Smooth muscle cell (in vitro differentiated cells): ENCODE measurements around the gene CCDC117. TPM values are rescaled to one million over a fixed set of nuclear protein-coding genes. Genes with fewer than 3 reads are reported as not detected.
"Not testable (repeated sequence)": the region's sequence is repeated elsewhere in the genome, so short reads cannot be mapped to it uniquely, and the experiment has no call there.

Experiments used
- DNase-seq: peaks from one replicate; lab custom pipeline; 2025; ENCODE audit not compliant: unreplicated experiment; lab: John Stamatoyannopoulos, UW
- H2AFZ ChIP-seq: fragments of 200-600 bp; sonication (generic); 2 replicates; pipeline ENCODE4 v1.6.0; 2016; ENCODE audit warnings: antibody characterized with exemption, low read depth, mild to moderate bottlenecking
- H3F3A ChIP-seq: fragments of 200-600 bp; sonication (generic); 2 replicates; pipeline ENCODE4 v1.6.0; 2017; ENCODE audit warnings: antibody characterized with exemption, low read depth
- H3K27ac ChIP-seq: fragments of 200-600 bp; sonication (generic); 2 replicates; pipeline ENCODE4 v1.5.1; 2016; ENCODE audit warnings: low read depth, mild to moderate bottlenecking
- H3K27me3 ChIP-seq: fragments of 200-600 bp; sonication (generic); 2 replicates; pipeline ENCODE4 v1.6.1; 2016; ENCODE audit warnings: low read depth, mild to moderate bottlenecking
- H3K36me3 ChIP-seq: fragments of 200-600 bp; sonication (generic); 2 replicates; pipeline ENCODE4 v1.5.1; 2016; ENCODE audit warnings: low read depth
- H3K4me1 ChIP-seq: fragments of 200-600 bp; sonication (generic); 2 replicates; pipeline ENCODE4 v1.5.1; 2016; ENCODE audit warnings: low read depth
- H3K4me2 ChIP-seq: fragments of 200-600 bp; sonication (generic); 2 replicates; pipeline ENCODE4 v1.6.0; 2016; ENCODE audit warnings: mild to moderate bottlenecking
- H3K4me3 ChIP-seq: fragments of 200-600 bp; sonication (generic); 2 replicates; pipeline ENCODE4 v1.5.1; 2016; ENCODE audit warnings: mild to moderate bottlenecking
- H3K79me2 ChIP-seq: fragments of 200-600 bp; sonication (generic); 2 replicates; pipeline ENCODE4 v1.6.0; 2016; ENCODE audit warnings: low read depth, mild to moderate bottlenecking
- H3K9ac ChIP-seq: fragments of 200-600 bp; sonication (generic); 2 replicates; pipeline ENCODE4 v1.6.0; 2016; ENCODE audit warnings: low read depth
- H3K9me3 ChIP-seq: fragments of 200-600 bp; sonication (generic); replicated peaks from 2 replicates; pipeline ENCODE4 v1.5.1; 2016; ENCODE audit warnings: low read depth
- H4K20me1 ChIP-seq: fragments of 200-600 bp; sonication (generic); 2 replicates; pipeline ENCODE4 v1.6.0; 2016; ENCODE audit warnings: low read depth
- WGBS: methylation state at CpG from one replicate; pipeline ENCODE4 v1.1.7; 2016; ENCODE audit warnings: low lambda C conversion rate; 5-methylcytosine and 5-hydroxymethylcytosine counted together
- polyA plus RNA-seq: library from polyadenylated mRNA; unstranded; fragments of >200 nt; fragmentation: Nextera tagmentation; extraction: Ambion mirVana; gene quantifications from 2 replicates; pipeline ENCODE4 v1.2.1, GENCODE V29; 2016
- total RNA-seq: library from RNA; depleted of rRNA; stranded (reverse); fragments of >200 nt; gene quantifications from 2 replicates; pipeline ENCODE4 v1.2.3, GENCODE V29; 2014
- TF ChIP-seq, protein P1 (sequence below): fragments of 200-600 bp; sonication (generic); IDR thresholded peaks from 2 replicates; pipeline ENCODE4 v1.5.1; 2017; ENCODE audit warnings: borderline replicate concordance, mild to moderate bottlenecking, antibody characterized with exemption; ENCODE audit not compliant: insufficient read depth, poor library complexity, severe bottlenecking

CCDC117 gene
- total and polyA plus RNA-seq, 2 experiments from 2014 or later, result 17.3 to 30.8 TPM

DNA sequence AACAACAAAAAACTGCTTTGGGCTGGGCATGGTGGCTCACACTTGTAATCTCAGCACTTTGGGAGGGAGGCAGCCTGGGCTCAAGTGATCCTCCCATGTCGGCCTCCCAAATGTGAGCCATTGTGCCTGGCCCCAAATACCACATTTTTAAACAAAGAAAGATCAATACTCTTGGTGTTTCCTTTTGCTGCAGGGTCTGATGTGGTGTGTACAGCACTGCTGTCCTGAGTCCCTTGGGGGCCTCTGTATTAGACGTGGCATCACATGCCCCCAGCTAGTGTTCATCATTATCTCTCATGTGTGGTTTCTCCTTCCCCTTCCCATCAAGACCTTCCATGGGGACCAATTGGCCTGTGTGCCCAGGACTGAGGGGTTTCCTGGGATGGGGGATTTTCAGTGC lies 48.4 kb downstream of the CCDC117 start:
- H3K4me1 ChIP-seq, result peaks cover 3% of the 10 kb centered on the region
- H3K4me3 ChIP-seq, result no peak overlapping the region
- H3K36me3 ChIP-seq, result no peaks in the 10 kb centered on the region
- no peak for DNase-seq
- no peak overlapping the region for H3K27ac ChIP-seq
- no peaks in the 10 kb centered on the region for H3K79me2 ChIP-seq
- TF ChIP-seq, protein P1, sequence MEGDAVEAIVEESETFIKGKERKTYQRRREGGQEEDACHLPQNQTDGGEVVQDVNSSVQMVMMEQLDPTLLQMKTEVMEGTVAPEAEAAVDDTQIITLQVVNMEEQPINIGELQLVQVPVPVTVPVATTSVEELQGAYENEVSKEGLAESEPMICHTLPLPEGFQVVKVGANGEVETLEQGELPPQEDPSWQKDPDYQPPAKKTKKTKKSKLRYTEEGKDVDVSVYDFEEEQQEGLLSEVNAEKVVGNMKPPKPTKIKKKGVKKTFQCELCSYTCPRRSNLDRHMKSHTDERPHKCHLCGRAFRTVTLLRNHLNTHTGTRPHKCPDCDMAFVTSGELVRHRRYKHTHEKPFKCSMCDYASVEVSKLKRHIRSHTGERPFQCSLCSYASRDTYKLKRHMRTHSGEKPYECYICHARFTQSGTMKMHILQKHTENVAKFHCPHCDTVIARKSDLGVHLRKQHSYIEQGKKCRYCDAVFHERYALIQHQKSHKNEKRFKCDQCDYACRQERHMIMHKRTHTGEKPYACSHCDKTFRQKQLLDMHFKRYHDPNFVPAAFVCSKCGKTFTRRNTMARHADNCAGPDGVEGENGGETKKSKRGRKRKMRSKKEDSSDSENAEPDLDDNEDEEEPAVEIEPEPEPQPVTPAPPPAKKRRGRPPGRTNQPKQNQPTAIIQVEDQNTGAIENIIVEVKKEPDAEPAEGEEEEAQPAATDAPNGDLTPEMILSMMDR, result no peak
- no peaks in the 10 kb centered on the region for H3K27me3 ChIP-seq
- WGBS, result 94% methylated on average over 2 of the region's 2 CpGs
- no peak overlapping the region for H3K4me2 ChIP-seq
- no peak overlapping the region for H3K9ac ChIP-seq
- H3F3A ChIP-seq, result no peaks in the 10 kb centered on the region
- H4K20me1 ChIP-seq, result no peaks in the 10 kb centered on the region
- H2AFZ ChIP-seq, result no peak overlapping the region
- no peaks in the 10 kb centered on the region for H3K9me3 ChIP-seq

DNA sequence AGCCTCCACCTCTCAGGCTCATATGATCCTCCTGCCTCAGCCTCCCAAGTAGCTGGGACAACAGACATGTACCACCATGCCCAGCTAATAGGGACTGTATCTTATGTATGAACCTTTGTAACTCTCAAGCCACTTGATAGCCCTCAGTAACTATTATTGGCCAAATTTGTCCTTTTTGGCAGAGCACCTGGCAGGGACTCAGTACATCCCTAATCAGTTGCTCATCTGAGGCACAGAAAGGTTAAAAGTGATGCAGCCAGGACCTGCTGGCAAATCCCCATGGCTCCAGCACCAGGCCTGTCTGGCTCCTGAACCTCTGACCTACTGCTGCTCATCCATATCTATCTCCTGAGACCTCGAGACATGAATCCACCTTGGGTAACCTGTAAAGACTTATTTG lies 49.0 kb downstream of the CCDC117 start:
- H3K27me3 ChIP-seq, result no peaks in the 10 kb centered on the region
- H3F3A ChIP-seq, result no peaks in the 10 kb centered on the region

GRCh38 chr22:28822930-28823551 lies 50.5 kb downstream of the CCDC117 start:
- peaks cover 3% of the 10 kb centered on the region for H3K4me1 ChIP-seq
- DNase-seq, result no peak
- no peak overlapping the region for H3K4me3 ChIP-seq
- no peaks in the 10 kb centered on the region for H3K9me3 ChIP-seq
- TF ChIP-seq, protein P1, result no peak
- no peak overlapping the region for H3K4me2 ChIP-seq
- no peaks in the 10 kb centered on the region for H3K36me3 ChIP-seq
- no peak overlapping the region for H3K27ac ChIP-seq
- WGBS, result 76% methylated on average over 4 of the region's 4 CpGs
- H3K9ac ChIP-seq, result no peak overlapping the region
- H3F3A ChIP-seq, result no peaks in the 10 kb centered on the region
- no peaks in the 10 kb centered on the region for H3K79me2 ChIP-seq
- no peaks in the 10 kb centered on the region for H3K27me3 ChIP-seq
- H2AFZ ChIP-seq, result no peak overlapping the region
- H4K20me1 ChIP-seq, result no peaks in the 10 kb centered on the region

More for the DNA sequence above, 49.0 kb downstream of the CCDC117 start:
- no peak overlapping the region for H3K9ac ChIP-seq
- 92% methylated on average over 1 of the region's 1 CpG for WGBS
- H3K79me2 ChIP-seq, result no peaks in the 10 kb centered on the region
- H3K36me3 ChIP-seq, result no peaks in the 10 kb centered on the region
- no peaks in the 10 kb centered on the region for H4K20me1 ChIP-seq
- no peaks in the 10 kb centered on the region for H3K9me3 ChIP-seq
- TF ChIP-seq, protein P1, result no peak
- no peak for DNase-seq
- H2AFZ ChIP-seq, result no peak overlapping the region
- H3K27ac ChIP-seq, result no peak overlapping the region
- no peak overlapping the region for H3K4me3 ChIP-seq
- peaks cover 3% of the 10 kb centered on the region for H3K4me1 ChIP-seq
- H3K4me2 ChIP-seq, result no peak overlapping the region

GRCh38 chr22:28824455-28824854 lies 52.0 kb downstream of the CCDC117 start:
- not testable (repeated sequence) for H3K79me2 ChIP-seq, H3F3A ChIP-seq, H3K9ac ChIP-seq, H2AFZ ChIP-seq, DNase-seq, H3K4me3 ChIP-seq, H3K27me3 ChIP-seq, H3K4me2 ChIP-seq, H3K36me3 ChIP-seq, H4K20me1 ChIP-seq, H3K4me1 ChIP-seq, H3K9me3 ChIP-seq, H3K27ac ChIP-seq
- 97% methylated on average over 9 of the region's 9 CpGs for WGBS

DNA sequence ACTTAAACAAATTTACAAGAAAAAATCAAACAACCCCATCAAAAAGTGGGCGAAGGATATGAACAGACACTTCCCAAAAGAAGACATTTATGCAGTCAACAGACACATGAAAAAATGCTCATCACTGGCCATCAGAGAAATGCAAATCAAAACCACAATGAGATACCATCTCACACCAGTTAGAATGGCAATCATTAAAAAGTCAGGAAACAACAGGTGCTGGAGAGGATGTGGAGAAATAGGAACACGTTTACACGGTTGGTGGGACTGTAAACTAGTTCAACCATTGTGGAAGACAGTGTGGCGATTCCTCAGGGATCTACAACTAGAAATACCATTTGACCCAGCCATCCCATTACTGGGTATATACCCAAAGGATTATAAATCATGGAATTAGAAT lies 53.9 kb downstream of the CCDC117 start:
- H3K4me2 ChIP-seq, DNase-seq, H3K79me2 ChIP-seq, H3K9me3 ChIP-seq, H3F3A ChIP-seq, H3K36me3 ChIP-seq, H3K4me3 ChIP-seq, H3K27ac ChIP-seq, H3K9ac ChIP-seq, H4K20me1 ChIP-seq, H2AFZ ChIP-seq, H3K4me1 ChIP-seq, H3K27me3 ChIP-seq: not testable (repeated sequence)
- 81% methylated on average over 4 of the region's 4 CpGs for WGBS
